HG02759 (cell line): ENCODE data around the gene NDRG3.

Experiments
- ATAC-seq: cut with Tn5 transposase; IDR thresholded peaks from one replicate; pipeline ENCODE4 v1.9.1; 2021; ENCODE audit warnings: mild to moderate bottlenecking, moderate library complexity; ENCODE audit not compliant: unreplicated experiment

NDRG3 gene

DNA sequence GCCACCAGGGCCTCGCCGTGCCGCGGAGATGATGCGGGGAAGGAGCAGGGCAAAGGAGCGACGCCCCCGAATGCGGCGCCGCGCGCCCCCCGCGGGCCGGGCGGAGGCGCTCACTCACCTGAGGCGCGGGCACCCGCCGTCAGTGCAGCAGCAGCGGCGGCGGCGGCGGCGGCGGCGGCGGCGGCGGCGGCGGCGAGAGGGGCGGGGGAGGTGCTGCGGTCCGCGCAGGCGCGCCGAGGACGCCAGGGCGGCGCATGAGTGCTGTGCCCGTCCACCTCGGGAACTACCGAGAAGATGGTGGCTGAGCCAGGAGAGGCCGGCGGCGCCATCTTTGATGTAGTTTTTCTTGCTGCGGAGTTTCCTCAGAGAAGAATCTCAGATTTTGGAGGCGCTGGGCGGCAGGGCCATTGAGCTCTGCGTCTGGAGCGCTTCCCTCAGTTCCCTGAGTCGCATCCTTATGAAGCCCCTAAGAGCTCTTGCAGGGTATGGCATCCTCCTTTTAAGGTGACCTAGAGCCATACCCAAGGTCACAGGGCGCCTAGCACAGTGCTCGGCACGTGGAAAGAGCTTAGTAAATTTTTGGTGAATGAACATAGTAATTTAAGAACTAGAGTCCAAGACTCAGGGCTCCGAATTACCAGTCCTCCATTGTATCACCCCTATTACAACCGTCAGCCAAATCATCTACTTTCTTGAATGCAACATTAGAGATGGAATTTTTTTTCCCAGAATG is at the start of gene NDRG3:
NDRG3 (minus strand) TSS at position 164 of the 733 bp plus-strand sequence. CDS start 24,355 bp downstream, outside the sequence.
- peak; percentile 94 for ATAC-seq

DNA sequence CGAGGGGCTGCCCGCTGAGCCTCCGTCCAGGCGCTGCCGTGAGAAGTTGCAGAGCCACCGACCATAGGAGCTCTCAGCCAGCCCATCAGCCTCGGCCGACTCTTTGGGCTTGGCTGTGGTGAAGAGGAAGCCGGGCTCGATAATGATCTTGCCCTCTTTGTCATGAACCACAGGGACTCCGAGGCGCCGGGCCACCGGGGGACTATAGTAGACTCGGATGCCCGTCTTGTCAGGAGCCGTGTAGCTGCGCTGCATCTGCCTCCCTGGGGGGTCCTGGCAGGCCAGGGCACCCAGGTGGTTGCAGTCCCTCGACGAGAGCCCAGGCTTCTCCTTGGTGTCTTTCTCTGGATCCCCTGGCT is 48.2 kb upstream of the NDRG3 start:
- ATAC-seq: no peak

DNA sequence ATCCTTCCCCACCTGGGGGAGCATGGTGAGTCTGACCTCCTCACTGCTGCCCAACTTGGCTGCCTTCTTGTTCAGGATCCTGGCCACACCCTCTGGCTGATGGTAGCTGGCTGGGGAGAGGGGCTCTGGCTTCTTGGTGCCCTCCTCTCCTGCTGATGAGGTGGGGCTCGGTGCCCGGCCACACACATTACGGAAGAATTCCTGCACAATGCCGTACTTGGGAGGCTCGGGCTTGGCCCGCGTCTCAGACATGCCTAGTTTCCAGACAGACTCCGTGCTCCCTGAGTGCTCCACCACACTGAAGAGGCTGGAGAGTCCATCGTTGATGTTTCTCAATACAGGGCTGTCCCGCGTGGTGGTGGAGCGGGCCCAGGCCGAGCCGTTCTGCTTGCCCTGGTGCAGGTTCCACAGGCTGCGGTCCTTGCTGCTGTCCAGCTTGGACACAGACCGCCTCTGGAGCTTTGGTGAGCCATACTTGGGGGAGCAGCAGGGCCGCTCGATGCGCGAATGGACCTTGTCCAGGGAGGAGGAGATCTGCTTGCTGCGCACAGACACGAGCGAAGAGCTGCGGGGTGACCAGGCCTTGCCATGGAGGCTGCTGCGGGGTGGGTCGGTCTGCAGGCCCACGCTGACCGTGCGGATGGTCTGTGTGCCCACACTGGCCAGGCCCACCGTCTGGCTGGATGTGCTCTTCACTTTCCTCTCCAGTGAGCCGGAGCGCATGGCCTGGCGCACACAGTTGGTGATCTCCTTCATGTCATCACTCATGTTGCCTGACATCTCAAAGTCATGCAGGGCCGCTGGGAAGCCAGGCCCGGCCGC is 47.6 kb upstream of the NDRG3 start:
- no peak for ATAC-seq

DNA sequence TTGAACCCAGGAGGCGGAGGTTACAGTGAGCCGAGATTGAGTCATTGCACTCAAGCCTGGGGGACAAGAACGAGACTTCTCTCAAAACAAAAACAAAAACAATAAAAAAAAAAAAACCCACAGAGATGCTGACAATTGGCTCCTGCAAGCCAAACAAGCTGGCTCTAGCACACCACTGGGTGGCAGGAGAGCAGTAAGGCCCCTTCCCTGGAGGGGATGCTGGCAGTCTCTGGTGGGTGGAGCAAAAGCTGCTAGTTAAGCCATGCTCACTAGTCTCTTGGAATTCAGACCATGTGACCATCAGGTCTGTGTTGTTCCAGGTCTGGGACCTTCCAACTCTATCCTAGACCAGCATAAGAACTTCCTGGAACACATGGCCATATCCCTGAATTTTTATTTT is 46.5 kb upstream of the NDRG3 start:
- no peak for ATAC-seq

DNA sequence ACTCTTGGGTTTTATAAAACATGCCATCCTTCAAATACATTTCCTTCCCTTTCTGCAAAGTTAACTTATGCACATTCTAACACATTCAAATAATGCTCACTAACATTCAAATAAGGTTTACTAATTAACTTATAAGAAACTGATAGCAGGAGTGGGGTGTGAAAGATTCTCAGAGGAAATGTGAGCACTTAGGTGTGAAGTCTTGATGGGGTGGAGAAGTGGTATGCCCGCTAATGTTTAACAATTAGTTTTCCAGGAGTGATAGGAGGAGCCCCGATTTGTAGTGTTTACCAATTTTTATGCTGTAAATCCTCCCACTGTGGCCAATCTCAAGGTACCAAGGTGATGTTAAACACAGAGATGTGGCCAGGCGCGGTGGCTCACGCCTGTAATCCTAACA is 46.0 kb upstream of the NDRG3 start:
- ATAC-seq: no peak

DNA sequence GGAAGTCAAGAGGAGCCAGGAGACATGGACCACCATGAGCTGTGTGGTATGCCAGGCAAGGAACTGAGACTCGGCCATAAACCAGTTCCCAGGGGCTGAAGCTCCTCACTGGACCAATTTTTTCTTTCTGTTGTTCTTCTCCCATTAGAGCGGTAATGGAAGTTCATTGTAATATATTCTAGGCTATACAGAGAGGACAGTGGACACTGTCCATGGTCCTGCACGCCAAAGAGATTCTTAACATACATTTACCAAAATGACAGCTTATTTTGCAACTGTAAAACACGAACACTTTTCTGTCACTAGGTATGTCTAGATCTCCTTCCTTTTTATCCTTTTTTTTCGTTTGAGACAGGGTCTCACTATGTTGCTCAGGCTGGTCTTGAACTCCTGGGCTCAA is 40.8 kb upstream of the NDRG3 start:
- no peak for ATAC-seq

DNA sequence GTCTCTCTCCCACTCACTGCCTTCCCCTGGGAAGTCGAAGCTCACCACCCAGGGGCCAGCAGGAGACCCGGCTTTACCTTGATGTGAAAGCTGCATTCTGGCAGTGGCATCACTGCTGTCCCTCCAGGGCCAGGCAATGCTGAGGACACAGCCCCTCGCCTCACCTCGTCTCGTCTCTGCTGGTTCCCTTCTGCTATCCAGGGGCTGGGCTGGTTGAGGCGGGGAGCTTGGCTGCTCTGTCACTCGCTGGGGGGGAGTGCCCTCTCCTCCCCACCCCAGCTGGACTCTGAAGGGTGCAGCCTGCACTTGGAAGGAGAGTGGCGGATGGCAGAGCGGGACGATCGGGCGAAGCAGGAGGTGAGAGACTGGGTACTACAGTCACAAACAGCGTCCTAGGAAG is 40.4 kb upstream of the NDRG3 start:
- no peak for ATAC-seq

DNA sequence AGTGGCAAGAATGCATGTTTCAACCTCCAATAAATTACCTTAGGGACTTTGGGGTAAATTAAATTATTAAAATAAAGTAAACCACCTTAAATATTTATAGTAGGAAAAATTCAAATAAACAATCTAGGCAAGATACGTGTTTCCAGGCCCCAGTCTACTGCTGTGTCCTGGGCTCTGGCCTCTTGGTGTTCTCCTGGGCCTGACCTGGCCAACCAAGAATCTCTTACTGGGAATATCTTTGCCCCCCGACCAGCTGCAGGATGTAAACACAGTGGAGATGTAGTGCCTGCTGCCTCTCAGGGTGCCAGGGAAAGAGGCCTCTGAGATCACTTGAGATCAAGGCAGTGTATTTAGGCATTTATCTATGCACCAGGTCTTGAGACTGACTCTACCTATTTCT is 39.4 kb upstream of the NDRG3 start:
- ATAC-seq: no peak

DNA sequence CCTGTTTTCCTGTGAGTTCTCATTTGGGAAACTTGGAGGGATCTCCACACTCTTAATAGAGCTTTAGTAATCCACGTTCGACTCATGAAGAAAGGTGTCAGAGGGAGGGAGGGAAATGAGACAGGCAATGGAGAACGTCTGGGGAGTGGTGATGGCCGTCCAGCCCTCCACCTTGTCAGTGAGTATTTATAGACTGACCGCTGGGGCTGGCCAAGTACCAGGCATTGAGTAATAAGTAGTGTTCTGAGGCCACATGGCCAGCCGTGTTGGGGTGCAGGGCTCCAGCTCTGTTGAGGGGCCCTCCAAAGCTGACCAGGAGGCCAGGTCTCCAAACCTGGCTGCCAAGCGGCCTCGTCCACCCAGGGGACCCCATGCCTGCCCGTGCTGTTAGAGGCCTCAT is 39.0 kb upstream of the NDRG3 start:
- ATAC-seq: no peak

DNA sequence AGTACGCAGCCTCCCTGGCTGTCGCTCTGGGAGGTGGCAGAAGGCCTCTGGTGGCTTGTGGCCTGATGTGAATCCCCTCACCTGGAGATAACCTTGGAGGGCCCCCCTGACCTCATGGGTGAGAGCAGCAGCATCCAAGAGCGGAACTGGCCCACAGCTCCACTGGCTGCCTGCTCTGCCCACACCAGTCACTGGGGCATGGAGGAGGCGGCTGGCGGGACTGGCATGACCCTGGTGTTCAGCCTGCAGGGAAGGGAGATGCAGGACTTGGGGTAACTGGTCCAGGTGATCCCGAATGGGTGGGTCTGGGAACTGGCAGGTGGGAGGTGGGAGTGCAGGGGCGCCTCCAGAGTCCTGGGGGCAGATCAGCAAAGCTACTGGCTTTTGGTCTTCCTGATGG is 38.2 kb upstream of the NDRG3 start:
- no peak for ATAC-seq

DNA sequence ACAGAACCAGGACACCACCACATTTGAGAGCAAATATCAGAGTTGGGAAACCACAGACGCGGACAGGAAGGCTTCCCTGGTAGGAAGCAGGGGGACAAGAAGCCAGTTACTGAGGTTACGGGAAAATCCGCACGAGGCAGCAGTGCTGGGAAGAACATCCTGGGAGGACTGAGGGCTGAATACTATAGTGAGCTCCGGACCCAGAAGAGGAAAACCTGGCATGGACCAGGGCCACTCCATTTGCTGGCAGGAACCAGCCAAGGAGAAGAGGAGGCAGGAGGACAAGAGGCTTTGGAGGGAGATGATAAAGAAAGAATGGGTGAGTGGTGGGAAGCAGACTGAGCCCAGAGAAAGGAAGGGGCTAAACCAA is 33.8 kb upstream of the NDRG3 start:
- no peak for ATAC-seq

DNA sequence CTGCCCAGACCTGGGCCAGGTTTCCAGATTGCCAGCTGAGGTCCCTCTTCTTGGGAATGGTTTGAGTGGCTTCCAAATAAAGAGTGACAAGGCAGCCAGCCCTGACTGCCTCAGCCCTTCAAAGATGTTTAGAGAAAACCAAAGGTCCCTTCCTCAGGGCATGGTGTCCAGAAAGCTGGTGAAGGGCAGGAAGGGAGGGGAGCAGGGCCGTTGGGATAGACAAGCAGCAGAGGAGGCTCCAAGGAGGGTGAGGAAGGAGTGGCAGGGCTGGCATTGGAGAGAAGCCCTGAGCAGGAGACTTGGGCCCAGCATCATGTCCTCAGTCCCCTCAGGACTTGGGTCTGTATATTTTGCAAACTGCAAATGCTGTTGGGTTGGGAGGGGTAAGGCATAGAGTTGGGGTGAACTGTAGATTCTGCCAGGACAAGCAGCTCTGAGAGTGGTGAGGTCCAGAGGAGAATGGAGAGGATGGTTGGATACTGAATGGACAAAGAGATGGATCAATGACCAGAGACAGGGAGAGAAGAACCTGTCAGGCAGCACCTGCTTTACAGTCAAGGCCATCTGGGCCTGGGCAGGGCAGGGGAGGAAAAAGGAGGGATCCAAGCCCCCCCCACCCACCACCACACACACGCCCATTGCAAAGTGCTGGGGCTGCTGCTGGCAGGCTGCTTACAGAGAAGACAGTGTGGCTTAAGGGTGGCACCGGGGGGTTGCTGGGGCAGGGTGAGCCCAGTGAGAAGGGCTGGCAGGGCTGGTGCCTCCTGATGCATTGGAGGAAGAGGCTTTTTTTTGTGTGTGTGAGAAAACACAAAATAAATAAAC is 33.2 kb upstream of the NDRG3 start:
- ATAC-seq: no peak

DNA sequence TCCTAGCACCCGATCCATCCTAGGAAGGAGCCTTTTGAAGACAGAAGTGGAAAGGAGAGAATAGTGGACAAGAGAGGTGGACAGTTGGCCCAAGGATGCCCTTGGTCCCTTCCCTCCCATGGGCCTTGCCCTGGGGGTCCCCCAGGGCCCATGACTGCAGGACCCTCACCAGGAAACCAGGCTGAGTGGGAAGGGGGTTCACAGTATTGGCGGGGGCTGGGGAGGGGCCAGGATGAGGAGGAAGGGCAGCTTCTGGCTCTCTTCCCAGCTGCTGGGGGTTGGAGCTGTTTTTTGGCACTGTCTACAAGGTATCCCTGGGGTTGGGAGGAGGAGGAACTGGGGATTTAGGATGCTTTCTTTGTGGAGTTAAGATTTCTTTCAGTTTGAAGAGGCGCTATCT is 31.7 kb upstream of the NDRG3 start:
- no peak for ATAC-seq

DNA sequence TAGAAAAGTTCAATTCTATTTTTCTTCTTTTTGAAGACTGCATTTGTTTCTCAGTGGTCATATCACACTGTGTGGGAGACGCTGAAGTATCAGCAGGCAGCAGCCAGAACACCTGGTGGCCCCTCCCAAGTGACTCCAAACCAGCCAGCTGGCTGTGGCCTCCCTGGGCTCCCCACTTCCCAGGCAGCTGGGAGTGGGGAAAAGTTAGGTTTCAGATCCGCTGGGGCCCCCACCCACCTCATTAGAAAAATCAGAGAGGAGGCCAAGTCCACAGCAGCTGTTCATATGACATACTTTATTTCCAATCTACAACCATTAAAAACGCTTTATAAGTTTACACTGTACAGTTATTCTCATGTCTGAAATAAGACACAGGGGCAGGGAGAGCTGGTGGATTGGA is 31.3 kb upstream of the NDRG3 start:
- no peak for ATAC-seq

DNA sequence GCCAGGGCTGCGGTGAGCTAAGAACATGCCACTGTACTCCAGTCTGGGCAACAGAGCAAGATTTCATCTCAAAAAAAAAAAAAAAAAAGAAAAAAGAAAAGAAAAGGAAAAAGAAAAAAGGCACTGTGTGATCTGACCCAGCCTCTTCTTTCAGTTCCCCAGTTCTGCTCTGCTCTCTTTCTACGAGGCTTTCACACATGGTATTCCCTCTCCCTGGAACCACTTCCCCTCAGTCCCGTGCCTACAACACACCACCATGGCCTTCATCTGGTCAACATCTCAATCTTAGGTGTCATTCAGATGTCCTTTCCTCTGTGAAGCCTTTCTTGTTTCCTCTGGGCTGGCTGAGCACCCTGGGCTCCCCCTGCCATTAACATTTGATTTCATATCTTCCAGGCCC is 29.9 kb upstream of the NDRG3 start:
- ATAC-seq: no peak

DNA sequence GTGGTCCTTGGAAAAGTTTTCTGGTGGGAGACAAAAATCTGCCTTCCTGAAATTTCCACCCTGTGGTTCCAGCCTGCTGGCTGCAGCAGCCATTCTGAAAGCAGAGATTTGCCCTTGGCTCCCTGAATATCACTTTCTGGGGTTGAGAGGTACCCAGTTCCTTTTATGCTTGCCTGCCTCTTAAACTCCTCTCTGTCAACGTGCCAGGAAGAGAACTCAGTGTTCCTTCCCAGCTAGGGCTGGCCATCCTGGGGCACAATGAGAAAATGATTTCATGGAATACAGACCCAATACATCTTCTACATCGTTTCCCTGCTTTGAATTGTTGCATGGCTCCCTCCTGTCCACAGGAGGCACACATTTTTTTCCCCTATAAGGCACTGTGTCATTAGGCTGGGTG is 29.3 kb upstream of the NDRG3 start:
- no peak for ATAC-seq

DNA sequence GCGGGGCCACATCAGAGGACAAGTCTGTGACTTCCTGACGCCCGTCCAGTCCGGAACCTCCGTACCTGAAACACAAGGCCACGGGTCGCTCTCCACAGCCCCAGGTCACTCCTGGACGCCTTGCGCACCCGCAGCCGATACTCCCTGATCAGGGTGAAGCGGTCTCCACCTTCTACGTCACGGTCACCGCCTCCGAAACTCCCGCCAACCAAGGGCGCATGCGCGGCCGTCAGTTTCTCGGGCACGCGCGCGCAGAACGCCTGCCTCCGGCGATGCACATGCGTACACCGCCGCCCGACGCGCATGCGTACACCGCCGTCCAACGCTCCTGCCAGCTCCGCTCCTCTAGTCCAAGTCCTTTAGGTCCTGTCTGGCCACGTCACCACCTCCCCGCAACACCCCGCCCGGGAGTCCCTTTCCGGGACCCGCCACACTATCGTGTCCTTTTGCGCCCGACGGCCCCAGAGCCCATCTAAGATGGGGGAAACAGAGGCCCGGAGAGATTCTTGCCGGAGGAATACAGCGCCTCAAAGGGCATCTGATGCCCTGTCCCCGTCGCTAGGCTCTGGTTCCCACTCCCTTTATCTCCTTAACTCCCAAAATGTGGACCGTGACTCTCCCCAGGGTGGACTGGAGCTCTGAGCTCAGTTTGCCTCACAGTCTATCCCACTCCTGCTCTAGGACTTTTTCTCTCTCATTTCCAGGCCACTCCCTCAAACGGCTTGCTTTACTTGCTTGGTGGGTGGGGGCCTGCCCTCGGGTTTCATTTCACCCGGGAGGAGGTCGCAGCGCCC is 27.9 kb upstream of the NDRG3 start, which contains the start of gene DSN1:
DSN1 (minus strand) TSS at position 167 of the 794 bp plus-strand sequence. CDS start 2,305 bp downstream, outside the sequence.
- peak; percentile 87 for ATAC-seq

DNA sequence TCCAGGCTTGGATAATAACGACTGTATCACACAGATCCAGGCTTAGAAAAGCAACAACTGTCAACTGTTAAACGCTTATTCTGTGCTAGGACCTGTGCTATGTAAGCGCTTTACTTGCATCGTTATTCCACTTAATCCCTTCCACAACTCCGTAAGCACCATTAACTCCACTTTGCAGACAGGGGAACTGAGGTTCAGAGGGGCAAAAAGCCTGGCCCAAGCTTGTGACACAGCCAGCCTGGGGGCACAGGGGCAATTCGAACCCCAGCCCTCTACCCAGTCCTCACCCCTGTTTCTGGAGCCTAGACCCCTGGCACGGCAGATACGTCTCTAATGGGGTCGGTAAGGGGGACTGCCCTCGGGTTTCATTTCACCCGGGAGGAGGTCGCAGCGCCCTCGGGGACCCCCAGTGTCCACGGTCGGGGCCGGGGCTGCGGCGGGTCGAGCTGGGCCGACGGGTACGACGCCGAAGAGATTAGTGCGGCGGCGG is 27.3 kb upstream of the NDRG3 start:
- no peak for ATAC-seq

DNA sequence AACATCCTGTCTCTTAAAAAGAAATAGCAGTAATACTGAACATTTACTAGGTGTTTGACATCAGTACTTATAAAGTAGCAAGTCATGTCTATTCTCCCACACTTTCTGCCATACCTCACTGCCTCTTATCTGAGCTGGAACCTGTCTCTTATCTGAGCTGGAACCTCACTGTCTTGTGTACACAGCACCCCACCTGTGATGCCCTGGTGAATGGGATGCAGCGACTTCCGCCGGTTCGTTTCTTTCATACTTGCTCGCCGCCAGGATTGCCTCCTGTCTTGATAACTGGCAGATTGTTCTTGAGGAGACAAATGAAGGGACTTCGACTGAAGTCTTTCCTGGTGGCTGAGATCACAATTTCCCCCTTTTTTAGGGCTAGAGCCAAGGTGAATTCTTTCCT is 24.8 kb upstream of the NDRG3 start:
- ATAC-seq: no peak

DNA sequence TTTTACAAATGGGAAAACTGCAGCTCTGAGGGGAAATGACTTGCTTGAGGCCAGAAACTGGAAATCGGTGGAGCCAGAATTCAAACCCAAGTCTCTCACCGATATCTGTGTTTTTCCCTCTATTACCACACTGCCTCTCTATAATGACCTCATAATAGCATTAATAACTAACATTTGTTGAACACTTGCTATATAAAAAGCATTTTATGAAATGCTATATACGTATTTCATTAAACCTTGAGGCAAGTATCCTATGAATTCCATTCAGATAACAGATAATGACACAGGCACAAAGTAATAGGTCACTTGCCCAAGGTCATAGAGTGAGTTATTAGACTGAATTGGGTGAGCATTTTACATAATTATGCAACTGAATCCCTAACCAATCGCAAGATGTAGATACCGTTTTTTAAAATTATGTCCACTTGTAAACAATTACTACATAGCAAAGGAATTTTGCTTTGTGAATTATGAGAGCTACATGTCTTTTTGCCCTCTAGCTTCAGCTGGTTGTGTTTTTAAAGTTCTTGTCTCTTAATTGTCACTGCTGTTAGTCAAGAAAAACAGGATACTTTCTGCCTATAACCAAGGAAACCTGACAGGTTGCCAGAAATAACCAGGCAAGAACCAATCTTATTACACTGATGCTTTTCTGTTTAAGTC is 23.0 kb upstream of the NDRG3 start:
- ATAC-seq: no peak
